ENCODE results near the gene SFXN1.
A peak's percentile ranks its signal among the peaks of the same experiment; 100 is the strongest.

SFXN1 gene

GRCh38 chr5:175544586-175544985 lies 66.2 kb downstream of the SFXN1 start:
- Histone ChIP-seq H3K9me3 (peaks cover 0 to 3% (median 0%) of the 10 kb centered on the region in 3 donors), H3K27me3 (peaks cover 0 to 7% of the 10 kb centered on the region in 2 donors), H3K4me3 (no peak overlapping the region), H3K27ac (no peak overlapping the region), H3K36me3 (no peaks in the 10 kb centered on the region), H3K4me1 (peaks cover 0 to 22% (median 0%) of the 10 kb centered on the region in 4 donors)
- no peak for DNase-seq
- TF ChIP-seq CTCF (IDR thresholded peaks at IDR 0.05) = no peak
- intact Hi-C loops (cut with DNase I; ENCODE audit: low total_unique reads) = no loop called here

- no peak for TF ChIP-seq CTCF (IDR thresholded peaks at IDR 0.05)
- no peak for DNase-seq
- Histone ChIP-seq H3K4me1 (peaks cover 0 to 13% (median 0%) of the 10 kb centered on the region in 4 donors), H3K27me3 (peaks cover 0 to 7% of the 10 kb centered on the region in 2 donors), H3K9me3 (peaks cover 0 to 3% (median 0%) of the 10 kb centered on the region in 3 donors), H3K27ac (no peak overlapping the region), H3K36me3 (no peaks in the 10 kb centered on the region), H3K4me3 (no peak overlapping the region)
- intact Hi-C loops (cut with DNase I; ENCODE audit: low total_unique reads) = no loop called here
Measured at GRCh38 chr5:175547842-175548241, 69.5 kb downstream of the SFXN1 start.

GRCh38 chr5:175548626-175549311 lies 70.4 kb downstream of the SFXN1 start:
- Histone ChIP-seq H3K27me3 (peaks cover 0 to 7% of the 10 kb centered on the region in 2 donors), H3K4me1 (peaks cover 0 to 10% (median 0%) of the 10 kb centered on the region in 4 donors), H3K27ac (peak overlapping the region in 1 of 2 donors; percentile 40), H3K36me3 (no peaks in the 10 kb centered on the region), H3K4me3 (peak overlapping the region in 1 of 2 donors; percentile 22), H3K9me3 (peaks cover 0 to 3% (median 0%) of the 10 kb centered on the region in 3 donors)
- TF ChIP-seq CTCF (IDR thresholded peaks at IDR 0.05) = no peak
- DNase-seq = no peak
- intact Hi-C loops (cut with DNase I; ENCODE audit: low total_unique reads) = no loop called here

GRCh38 chr5:175550055-175550805 lies 71.9 kb downstream of the SFXN1 start:
- H3K4me1 ChIP-seq = peaks cover 0 to 10% (median 0%) of the 10 kb centered on the region in 4 donors
- no peak overlapping the region for H3K27ac ChIP-seq
- DNase-seq = no peak
- H3K36me3 ChIP-seq = no peaks in the 10 kb centered on the region
- H3K9me3 ChIP-seq = peaks cover 0 to 3% (median 0%) of the 10 kb centered on the region in 3 donors
- no peak overlapping the region for H3K4me3 ChIP-seq
- no peak for TF ChIP-seq CTCF (IDR thresholded peaks at IDR 0.05)
- intact Hi-C loops (cut with DNase I; ENCODE audit: low total_unique reads) = no loop called here
- peaks cover 0 to 7% of the 10 kb centered on the region in 2 donors for H3K27me3 ChIP-seq

- Histone ChIP-seq H3K27me3 (peaks cover 0 to 7% of the 10 kb centered on the region in 2 donors), H3K27ac (no peak overlapping the region), H3K9me3 (peaks cover 0 to 3% (median 0%) of the 10 kb centered on the region in 3 donors), H3K4me3 (no peak overlapping the region), H3K36me3 (no peaks in the 10 kb centered on the region), H3K4me1 (peaks cover 0 to 10% (median 0%) of the 10 kb centered on the region in 4 donors)
- no peak for TF ChIP-seq CTCF (IDR thresholded peaks at IDR 0.05)
- intact Hi-C loops (cut with DNase I; ENCODE audit: low total_unique reads) = no loop called here
- no peak for DNase-seq
Measured at GRCh38 chr5:175551266-175551665, 72.9 kb downstream of the SFXN1 start.
